Amniotic stem cell (primary cell): ENCODE results near the gene CLN6.
A peak's percentile ranks its signal among the peaks of the same experiment; 100 is the strongest.
"Not testable (repeated sequence)": the region's sequence is repeated elsewhere in the genome, so short reads cannot be mapped to it uniquely, and the experiment has no call there.

Source experiments
- DNase-seq: peaks from one replicate; lab custom pipeline; 2025; lab: John Stamatoyannopoulos, UW

CLN6 gene

DNA sequence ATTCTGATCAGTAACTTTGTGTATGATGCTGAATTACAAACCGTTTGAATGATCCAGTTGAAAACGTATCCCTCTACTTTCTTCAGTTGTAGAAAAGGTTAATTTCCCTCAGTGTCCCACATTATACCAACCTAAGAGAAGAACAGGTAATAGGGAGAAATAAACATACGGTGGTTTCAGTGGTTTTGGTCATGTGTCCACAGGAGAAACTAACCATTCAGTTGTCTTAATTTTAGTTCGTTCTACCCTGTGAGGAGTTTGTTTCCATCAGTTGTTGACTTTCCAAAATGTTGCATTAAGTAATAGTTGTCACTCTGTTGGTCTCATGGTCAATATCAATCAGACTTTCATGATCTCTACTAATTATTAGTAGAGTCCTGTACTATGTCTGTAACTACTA lies 39.5 kb downstream of the CLN6 start:
- no peak for DNase-seq

GRCh38 chr15:68188647-68189046 lies 40.9 kb downstream of the CLN6 start:
- no peak for DNase-seq

DNA sequence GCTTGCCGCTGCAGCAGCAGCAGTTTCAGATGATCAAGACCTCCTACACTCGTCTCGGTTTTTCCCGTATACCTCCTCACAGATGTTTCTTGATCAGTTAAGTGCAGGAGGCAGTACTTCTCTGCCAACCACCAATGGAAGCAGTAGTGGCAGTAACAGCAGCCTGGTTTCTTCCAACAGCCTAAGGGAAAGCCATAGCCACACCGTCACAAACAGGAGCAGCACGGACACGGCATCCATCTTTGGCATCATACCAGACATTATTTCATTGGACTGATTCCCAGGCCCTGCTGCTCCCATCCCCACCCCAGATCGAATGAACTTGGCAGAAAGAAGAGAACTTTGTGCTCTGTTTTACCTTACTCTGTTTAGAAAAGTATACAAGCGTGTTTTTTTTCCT lies 42.0 kb downstream of the CLN6 start:
- peak; percentile 38 for DNase-seq

GRCh38 chr15:68186671-68187397 lies 42.7 kb downstream of the CLN6 start:
- DNase-seq = no peak

DNA sequence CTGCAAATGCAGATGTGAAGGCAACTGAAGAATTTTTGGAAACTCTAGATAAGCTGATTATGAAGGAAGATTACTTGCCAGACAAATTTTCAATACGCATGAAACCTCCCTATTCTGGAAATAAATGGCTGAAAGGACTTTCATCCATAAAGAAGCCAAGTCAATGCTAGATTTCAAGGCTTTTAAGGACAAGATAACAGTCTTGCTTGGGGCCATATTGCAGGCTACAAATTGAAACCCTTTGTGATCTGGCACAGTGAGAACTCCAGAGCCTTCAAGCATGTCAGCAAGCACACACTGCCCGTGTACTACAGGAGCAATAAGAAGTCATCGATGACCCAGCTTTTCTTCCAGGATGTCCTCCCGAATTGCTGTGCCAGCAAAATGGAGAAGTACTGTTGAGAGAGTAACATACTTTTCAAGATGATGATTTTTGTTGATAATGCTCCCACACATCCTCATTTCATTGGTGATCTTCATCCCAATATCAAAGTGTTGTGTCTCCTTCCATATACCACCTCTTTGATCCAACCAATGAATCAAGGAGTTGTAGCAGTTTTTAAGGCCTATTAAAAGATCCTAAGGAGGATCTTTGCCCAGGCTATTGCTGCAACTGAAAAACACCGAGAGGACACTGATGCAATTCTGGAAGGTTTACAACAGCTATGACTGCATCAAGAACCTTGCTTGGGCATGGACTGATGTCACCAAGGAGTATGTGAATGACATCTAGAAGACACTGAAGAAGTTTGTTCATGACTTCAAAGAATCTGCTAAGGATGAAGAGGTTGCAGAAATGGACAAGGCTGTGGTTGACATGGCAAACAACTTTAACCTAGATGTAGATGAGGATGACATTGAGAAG lies 44.7 kb downstream of the CLN6 start:
- no peak for DNase-seq

- DNase-seq = no peak
Observed at GRCh38 chr15:68183616-68184315, 45.8 kb downstream of the CLN6 start.

DNA sequence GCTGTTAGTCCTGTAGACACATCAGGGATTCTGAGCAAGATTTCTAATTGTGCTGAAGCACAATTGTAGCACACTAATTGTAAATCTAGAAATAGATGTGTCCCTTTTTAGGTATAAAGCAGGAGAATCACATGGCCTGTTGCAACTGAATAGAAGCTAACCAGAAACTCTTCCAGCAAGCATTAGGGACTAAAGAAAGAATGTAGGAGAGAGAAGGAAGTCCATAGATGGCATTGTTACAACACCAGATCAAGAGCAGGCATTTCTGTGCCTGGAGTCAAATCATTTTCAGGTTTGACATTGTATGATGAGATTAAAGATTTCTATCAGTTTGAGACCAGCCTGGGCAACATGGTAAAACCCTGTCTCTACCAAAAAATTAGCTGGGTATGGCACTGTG lies 51.8 kb downstream of the CLN6 start:
- no peak for DNase-seq

GRCh38 chr15:68176601-68177000 lies 52.9 kb downstream of the CLN6 start:
- DNase-seq = no peak

DNA sequence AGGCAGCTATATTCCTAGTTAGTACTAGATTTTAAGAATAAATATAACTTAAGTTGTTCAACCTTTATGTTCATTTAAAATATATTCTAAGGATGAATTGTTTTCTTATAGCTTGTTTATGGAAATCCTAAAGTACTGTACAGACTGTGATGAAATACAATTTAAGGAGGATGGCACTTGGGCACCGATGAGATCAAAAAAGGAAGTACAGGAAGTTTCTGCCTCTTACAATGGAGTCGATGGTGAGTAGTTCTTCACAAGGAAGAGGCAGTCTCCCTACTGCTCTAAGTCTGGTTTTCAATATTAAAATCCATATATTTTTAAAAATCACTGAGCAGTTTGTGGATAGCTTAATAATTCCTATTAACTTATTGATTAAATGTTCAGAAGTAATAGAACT lies 54.0 kb downstream of the CLN6 start:
- no peak for DNase-seq

DNA sequence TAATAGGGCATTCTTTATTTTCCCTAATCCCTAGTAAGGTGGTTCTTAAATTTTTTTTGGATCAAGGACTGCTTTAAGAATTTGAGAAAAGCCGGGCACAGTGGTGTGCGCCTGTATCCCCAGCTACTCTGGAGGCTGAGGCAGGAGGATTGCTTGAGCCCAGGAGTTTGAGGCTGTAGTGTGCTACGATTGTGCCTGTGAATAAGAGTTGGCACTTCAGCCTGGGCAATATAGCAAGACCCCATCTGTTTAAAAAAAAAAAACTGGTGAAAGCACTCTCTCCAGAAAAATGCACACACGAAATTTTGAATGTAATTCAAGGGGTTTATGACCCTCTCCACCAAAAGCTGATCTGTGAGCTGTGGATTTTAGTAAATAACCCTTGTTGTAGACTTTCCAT lies 56.4 kb downstream of the CLN6 start:
- DNase-seq = no peak

- DNase-seq = not testable (repeated sequence)
Observed at GRCh38 chr15:68172037-68172436, 57.5 kb downstream of the CLN6 start.

- no peak for DNase-seq
Observed at GRCh38 chr15:68166847-68167246, 62.7 kb downstream of the CLN6 start.

GRCh38 chr15:68163191-68163590 lies 66.3 kb downstream of the CLN6 start:
- no peak for DNase-seq

GRCh38 chr15:68158046-68158628 lies 71.4 kb downstream of the CLN6 start:
- no peak for DNase-seq

DNA sequence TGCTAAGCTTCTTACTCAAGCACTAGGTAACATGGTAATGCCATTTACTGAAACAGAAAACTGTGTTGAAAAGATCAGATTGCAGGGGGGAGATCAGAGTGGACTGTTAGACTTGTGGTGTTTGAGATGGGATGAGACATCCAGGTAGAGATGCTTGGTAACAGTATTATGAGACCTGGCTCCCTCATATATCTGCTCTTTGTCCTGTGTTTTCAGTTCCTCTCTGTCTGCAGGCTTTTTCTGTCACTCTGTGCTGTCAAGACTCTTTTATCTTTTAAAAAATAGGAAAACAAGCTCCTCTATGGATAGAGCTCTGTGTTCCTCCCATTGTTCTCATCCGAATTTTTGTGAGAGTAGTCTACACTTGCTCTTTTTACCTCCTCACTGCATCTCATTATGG lies 72.5 kb downstream of the CLN6 start:
- no peak for DNase-seq
